A673 (cell line): ENCODE results near the gene RALGAPA2.

Source experiments
- EZH2 ChIP-seq: fragments of 200-600 bp; sonication (generic); IDR thresholded peaks from 2 replicates; pipeline ENCODE4 v1.6.1; 2017; ENCODE audit warnings: borderline replicate concordance, low read depth, mild to moderate bottlenecking, mixed read lengths, antibody characterized with exemption, low read length; ENCODE audit not compliant: poor library complexity, severe bottlenecking
- TF ChIP-seq, protein P1 (sequence below): fragments of 300-800, 200-600 bp; sonication (generic); conservative IDR thresholded peaks from 2 replicates; pipeline ENCODE4 v1.5.1; 2017; ENCODE audit warnings: low read depth, mild to moderate bottlenecking, antibody characterized with exemption, low read length, moderate library complexity, mixed read lengths

DNA sequence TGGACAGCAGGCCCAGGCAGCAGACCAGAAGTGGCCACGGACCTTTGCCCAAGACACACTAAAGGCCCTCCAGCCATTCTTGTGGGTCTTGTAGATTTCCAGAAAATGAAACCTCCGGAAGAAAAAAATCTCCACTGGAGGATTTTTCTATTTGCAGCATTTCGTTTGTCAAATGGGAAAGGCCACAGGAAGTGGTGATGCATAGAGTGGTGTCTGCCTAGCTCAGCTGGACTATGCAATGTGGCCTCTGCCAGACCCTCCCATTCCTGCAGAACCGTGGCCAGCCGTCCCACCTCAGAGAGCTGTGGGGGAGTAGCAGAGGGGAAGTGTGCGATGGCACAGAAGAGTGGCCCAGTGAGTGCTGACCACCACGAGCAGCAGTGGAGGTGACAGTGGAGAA is 368.5 kb downstream of the RALGAPA2 start:
- TF ChIP-seq, protein P1, sequence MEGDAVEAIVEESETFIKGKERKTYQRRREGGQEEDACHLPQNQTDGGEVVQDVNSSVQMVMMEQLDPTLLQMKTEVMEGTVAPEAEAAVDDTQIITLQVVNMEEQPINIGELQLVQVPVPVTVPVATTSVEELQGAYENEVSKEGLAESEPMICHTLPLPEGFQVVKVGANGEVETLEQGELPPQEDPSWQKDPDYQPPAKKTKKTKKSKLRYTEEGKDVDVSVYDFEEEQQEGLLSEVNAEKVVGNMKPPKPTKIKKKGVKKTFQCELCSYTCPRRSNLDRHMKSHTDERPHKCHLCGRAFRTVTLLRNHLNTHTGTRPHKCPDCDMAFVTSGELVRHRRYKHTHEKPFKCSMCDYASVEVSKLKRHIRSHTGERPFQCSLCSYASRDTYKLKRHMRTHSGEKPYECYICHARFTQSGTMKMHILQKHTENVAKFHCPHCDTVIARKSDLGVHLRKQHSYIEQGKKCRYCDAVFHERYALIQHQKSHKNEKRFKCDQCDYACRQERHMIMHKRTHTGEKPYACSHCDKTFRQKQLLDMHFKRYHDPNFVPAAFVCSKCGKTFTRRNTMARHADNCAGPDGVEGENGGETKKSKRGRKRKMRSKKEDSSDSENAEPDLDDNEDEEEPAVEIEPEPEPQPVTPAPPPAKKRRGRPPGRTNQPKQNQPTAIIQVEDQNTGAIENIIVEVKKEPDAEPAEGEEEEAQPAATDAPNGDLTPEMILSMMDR: no peak
- TF ChIP-seq EZH2: no peak
